Suprapubic skin (tissue), 4 donors: ENCODE data around the gene CASP5. TPM values are rescaled to one million over a fixed set of nuclear protein-coding genes. Genes with fewer than 3 reads are reported as not detected.
"Not testable (repeated sequence)": the region's sequence is repeated elsewhere in the genome, so short reads cannot be mapped to it uniquely, and the experiment has no call there.

Experiments
- DNase-seq, 2 donors: peaks; one replicate each; pipeline ENCODE4 v3.0.0-alpha.2; 2019; ENCODE audit warnings: low spot score in 2 of 2
- H3K27ac ChIP-seq: fragments of 200-600 bp; sonication (generic); one replicate; pipeline ENCODE4 v1.5.1; 2019
- H3K27me3 ChIP-seq: fragments of 200-600 bp; sonication (generic); one replicate; pipeline ENCODE4 v1.5.1; 2019
- H3K36me3 ChIP-seq: fragments of 200-600 bp; sonication (generic); one replicate; pipeline ENCODE4 v1.5.1; 2019
- H3K4me1 ChIP-seq: fragments of 200-600 bp; sonication (generic); one replicate; pipeline ENCODE4 v1.5.1; 2019
- H3K4me3 ChIP-seq: fragments of 200-600 bp; sonication (generic); one replicate; pipeline ENCODE4 v1.5.1; 2019; ENCODE audit warnings: mild to moderate bottlenecking
- H3K9me3 ChIP-seq: fragments of 200-600 bp; sonication (generic); one replicate; pipeline ENCODE4 v1.5.1; 2019
- EP300 ChIP-seq: sonication (generic); formaldehyde crosslinking; IDR thresholded peaks from one replicate; pipeline ENCODE4 v1.6.1; 2017; ENCODE audit warnings: antibody characterized with exemption
- POLR2A ChIP-seq, 2 donors: fragments of 450-650 bp; IDR thresholded peaks; one replicate each; pipeline ENCODE4 v1.6.1; 2017; ENCODE audit warnings: antibody characterized with exemption in 2 of 2, mild to moderate bottlenecking in 2 of 2, moderate library complexity in 2 of 2
- POLR2AphosphoS5 ChIP-seq, 3 donors: sonication (generic); formaldehyde crosslinking; IDR thresholded peaks; one replicate each; pipeline ENCODE4 v1.6.1; 2017; ENCODE audit warnings: antibody characterized with exemption in 3 of 3
- whole genome bisulfite sequencing: methylation state at CpG from one replicate; pipeline ENCODE4 v1.1.5; 2018; 5-methylcytosine and 5-hydroxymethylcytosine counted together
- total RNA-seq, 4 donors: library from RNA; depleted of rRNA; stranded (reverse); fragments of >200 nt; gene quantifications; one replicate each; pipeline ENCODE4 v1.1.0, GENCODE V29; 2016
- TF ChIP-seq, protein P1 (sequence below), 2 donors: fragments of 200-600 bp in 1 of 2; fragments of 450-650 bp in 1 of 2; sonication (generic) in 1 of 2; IDR thresholded peaks; one replicate each; pipeline ENCODE4 v1.5.1; 2016 to 2019; ENCODE audit warnings: antibody characterized with exemption in 2 of 2, mild to moderate bottlenecking in 1 of 2, moderate library complexity in 1 of 2

The CASP5 gene
- total RNA-seq, 4 donors from 2014 or later: not detected

DNA sequence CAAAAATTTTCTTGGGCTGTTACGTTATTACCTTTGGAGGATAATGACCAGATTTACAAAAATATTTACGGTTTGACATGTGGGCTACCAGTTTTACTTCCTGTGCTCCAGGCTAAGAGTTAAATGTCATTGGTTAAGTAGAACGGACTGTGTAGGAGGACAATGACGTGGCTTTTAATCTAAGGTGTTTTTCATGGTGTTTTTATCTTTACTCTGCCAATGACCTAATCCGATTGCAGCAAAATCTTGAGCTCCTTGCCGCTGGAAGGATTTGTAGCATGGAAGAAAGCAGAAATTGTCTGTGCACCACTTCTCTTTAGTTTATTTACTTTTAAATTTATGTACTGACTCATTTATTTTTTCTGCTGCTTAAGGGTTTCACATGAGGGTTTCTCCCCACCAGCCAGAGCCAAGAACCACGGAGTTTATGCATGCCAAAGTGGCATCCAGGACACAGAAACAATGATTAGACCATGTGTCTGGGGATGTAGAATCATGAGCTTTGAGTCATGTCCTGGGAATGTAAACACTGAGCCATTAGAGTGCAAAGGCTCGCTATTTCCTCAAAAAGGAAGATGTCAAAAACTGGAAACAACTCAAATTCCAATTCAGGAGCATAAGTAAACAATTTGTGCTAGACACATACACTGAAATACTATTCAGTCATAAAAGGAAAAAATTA lies 24.1 kb upstream of the CASP5 start:
- Histone ChIP-seq H3K27me3 (no peaks in the 10 kb centered on the region), H3K4me1 (peaks cover 29% of the 10 kb centered on the region), H3K9me3 (no peaks in the 10 kb centered on the region), H3K36me3 (no peaks in the 10 kb centered on the region), H3K4me3 (no peak overlapping the region), H3K27ac (no peak overlapping the region)
- TF ChIP-seq POLR2A (IDR thresholded peaks at IDR 0.05) (no peak), EP300 (peak; percentile 8), POLR2AphosphoS5 (IDR thresholded peaks at IDR 0.05) (peak in 1 of 3 donors; percentile 19)
- TF ChIP-seq, protein P1, sequence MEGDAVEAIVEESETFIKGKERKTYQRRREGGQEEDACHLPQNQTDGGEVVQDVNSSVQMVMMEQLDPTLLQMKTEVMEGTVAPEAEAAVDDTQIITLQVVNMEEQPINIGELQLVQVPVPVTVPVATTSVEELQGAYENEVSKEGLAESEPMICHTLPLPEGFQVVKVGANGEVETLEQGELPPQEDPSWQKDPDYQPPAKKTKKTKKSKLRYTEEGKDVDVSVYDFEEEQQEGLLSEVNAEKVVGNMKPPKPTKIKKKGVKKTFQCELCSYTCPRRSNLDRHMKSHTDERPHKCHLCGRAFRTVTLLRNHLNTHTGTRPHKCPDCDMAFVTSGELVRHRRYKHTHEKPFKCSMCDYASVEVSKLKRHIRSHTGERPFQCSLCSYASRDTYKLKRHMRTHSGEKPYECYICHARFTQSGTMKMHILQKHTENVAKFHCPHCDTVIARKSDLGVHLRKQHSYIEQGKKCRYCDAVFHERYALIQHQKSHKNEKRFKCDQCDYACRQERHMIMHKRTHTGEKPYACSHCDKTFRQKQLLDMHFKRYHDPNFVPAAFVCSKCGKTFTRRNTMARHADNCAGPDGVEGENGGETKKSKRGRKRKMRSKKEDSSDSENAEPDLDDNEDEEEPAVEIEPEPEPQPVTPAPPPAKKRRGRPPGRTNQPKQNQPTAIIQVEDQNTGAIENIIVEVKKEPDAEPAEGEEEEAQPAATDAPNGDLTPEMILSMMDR (IDR thresholded peaks at IDR 0.05): no peak
- peak in 1 of 2 donors; percentile 63 for DNase-seq
- WGBS: 38% methylated on average over 8 of the region's 8 CpGs

DNA sequence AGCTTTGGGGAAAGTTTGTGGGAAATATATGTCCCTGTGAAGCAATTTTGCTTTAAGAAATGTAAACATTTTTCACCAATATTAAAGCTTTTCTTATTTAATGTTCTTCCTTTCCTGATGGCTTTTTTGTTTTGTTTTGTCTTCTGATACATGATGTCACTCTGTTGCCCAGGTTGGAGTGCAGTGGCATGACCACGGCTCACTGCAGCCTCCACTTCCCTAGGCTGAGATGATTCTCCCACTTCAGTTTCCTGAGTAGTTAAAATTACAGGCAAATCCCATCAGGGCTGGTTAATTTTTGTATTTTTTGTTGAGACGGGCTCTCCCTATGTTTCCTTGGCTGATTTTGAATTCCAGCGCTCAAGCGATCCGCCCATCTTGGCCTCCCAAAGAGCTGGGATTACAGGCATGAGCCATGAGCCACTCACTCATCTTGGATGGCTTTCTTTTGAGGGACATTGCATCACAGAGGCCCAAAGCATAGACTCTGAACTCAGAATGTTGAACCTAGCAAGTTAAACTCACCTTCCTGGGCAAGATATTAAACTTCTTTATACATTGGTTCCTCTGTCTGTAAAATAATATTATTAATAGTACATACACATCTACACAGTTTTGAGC lies 22.8 kb upstream of the CASP5 start:
- Histone ChIP-seq H3K27ac (peak overlapping the region; percentile 50), H3K27me3 (no peaks in the 10 kb centered on the region), H3K4me1 (peaks cover 30% of the 10 kb centered on the region), H3K4me3 (peak overlapping the region; percentile 41), H3K9me3 (no peaks in the 10 kb centered on the region), H3K36me3 (no peaks in the 10 kb centered on the region)
- 51% methylated on average over 5 of the region's 5 CpGs for WGBS
- TF ChIP-seq, protein P1 (IDR thresholded peaks at IDR 0.05): no peak
- TF ChIP-seq POLR2AphosphoS5 (IDR thresholded peaks at IDR 0.05) (no peak), POLR2A (IDR thresholded peaks at IDR 0.05) (no peak), EP300 (no peak)
- peak in 1 of 2 donors; percentile 73 for DNase-seq

GRCh38 chr11:105044557-105045524 lies 21.9 kb upstream of the CASP5 start, which contains the start of gene CARD16:
Gene CARD16 (minus strand): TSS chr11:105045335. CDS start chr11:105045297, 38 bp downstream.
- WGBS: 14% methylated on average over 5 of the region's 5 CpGs
- not testable (repeated sequence) for H3K27me3 ChIP-seq, H3K9me3 ChIP-seq, H3K36me3 ChIP-seq
- peak within 1 kb of the TSS; percentile 50 for H3K27ac ChIP-seq
- peaks cover 30% of the 10 kb centered on the region for H3K4me1 ChIP-seq
- H3K4me3 ChIP-seq: peak within 1 kb of the TSS; percentile 41
- peak in 1 of 2 donors; percentile 62 for DNase-seq

- H3K27ac ChIP-seq: no peak overlapping the region
- DNase-seq: no peak
- peaks cover 28% of the 10 kb centered on the region for H3K4me1 ChIP-seq
- no peak overlapping the region for H3K4me3 ChIP-seq
- no peaks in the 10 kb centered on the region for H3K36me3 ChIP-seq
- WGBS: 89% methylated on average over 3 of the region's 3 CpGs
- TF ChIP-seq POLR2AphosphoS5 (IDR thresholded peaks at IDR 0.05) (no peak), POLR2A (IDR thresholded peaks at IDR 0.05) (no peak)
- TF ChIP-seq, protein P1 (IDR thresholded peaks at IDR 0.05): no peak
- H3K9me3 ChIP-seq: no peaks in the 10 kb centered on the region
- H3K27me3 ChIP-seq: no peaks in the 10 kb centered on the region
Observed at GRCh38 chr11:105042178-105042577, 19.2 kb upstream of the CASP5 start.

- Histone ChIP-seq H3K4me1 (peaks cover 15% of the 10 kb centered on the region), H3K9me3 (no peaks in the 10 kb centered on the region), H3K27ac (no peak overlapping the region), H3K36me3 (no peaks in the 10 kb centered on the region), H3K27me3 (no peaks in the 10 kb centered on the region), H3K4me3 (no peak overlapping the region)
- 98% methylated on average over 2 of the region's 2 CpGs for WGBS
- TF ChIP-seq POLR2A (IDR thresholded peaks at IDR 0.05) (no peak), EP300 (no peak), POLR2AphosphoS5 (IDR thresholded peaks at IDR 0.05) (no peak)
- TF ChIP-seq, protein P1 (IDR thresholded peaks at IDR 0.05): no peak
- DNase-seq: no peak
Observed at GRCh38 chr11:105040703-105041102, 17.7 kb upstream of the CASP5 start.
